SU-DHL-6 (cell line): ENCODE results near the gene SIDT2.

Source experiments
- H2AFZ ChIP-seq: fragments of 200-600 bp; sonication (generic); 2 replicates; pipeline ENCODE4 v1.6.1; 2014; ENCODE audit warnings: low read depth, mild to moderate bottlenecking, moderate library complexity, mixed read lengths, antibody characterized with exemption, low read length; ENCODE audit not compliant: severe bottlenecking
- H3F3A ChIP-seq: fragments of 200-600 bp; shearing (Covaris generic); 2 replicates; pipeline ENCODE4 v1.6.0; 2016; ENCODE audit warnings: antibody characterized with exemption, mild to moderate bottlenecking; ENCODE audit not compliant: insufficient read depth
- H3K27ac ChIP-seq: fragments of 200-600 bp; sonication (generic); 2 replicates; pipeline ENCODE4 v1.5.1; 2016; ENCODE audit warnings: low read depth, mild to moderate bottlenecking, low read length, moderate library complexity, mixed read lengths
- H3K27me3 ChIP-seq: fragments of 200-600 bp; sonication (generic), shearing (Covaris generic); 2 replicates; pipeline ENCODE4 v1.6.0; 2014; ENCODE audit warnings: mild to moderate bottlenecking, low read length
- H3K36me3 ChIP-seq: fragments of 200-600 bp; sonication (generic); 2 replicates; pipeline ENCODE4 v1.6.1; 2014; ENCODE audit warnings: mild to moderate bottlenecking, low read length, mixed read lengths
- H3K4me2 ChIP-seq: fragments of 300-600, 200-600 bp; shearing (Covaris generic), sonication (generic); 2 replicates; pipeline ENCODE4 v1.6.0; 2014; ENCODE audit warnings: low read length, low read depth, mild to moderate bottlenecking; ENCODE audit not compliant: poor library complexity, severe bottlenecking
- H3K4me3 ChIP-seq: fragments of 200-600 bp; sonication (generic); 2 replicates; pipeline ENCODE4 v1.5.1; 2014; ENCODE audit warnings: antibody characterized with exemption, low read length, mild to moderate bottlenecking, mixed read lengths; ENCODE audit not compliant: insufficient read depth, poor library complexity, severe bottlenecking
- H3K79me2 ChIP-seq: fragments of 200-600 bp; sonication (generic); 2 replicates; pipeline ENCODE4 v1.6.1; 2014; ENCODE audit warnings: mild to moderate bottlenecking, low read length, moderate library complexity; ENCODE audit not compliant: insufficient read depth
- H3K9ac ChIP-seq: fragments of 200-600 bp; sonication (generic); 2 replicates; pipeline ENCODE4 v1.7.0; 2014; ENCODE audit warnings: mild to moderate bottlenecking, low read length
- H3K9me2 ChIP-seq: fragments of 200-600 bp; sonication (generic); replicated peaks from 2 replicates; pipeline ENCODE4 v1.6.1; 2014; ENCODE audit warnings: low read length; ENCODE audit not compliant: insufficient read depth
- H3K9me3 ChIP-seq: fragments of 200-600 bp; sonication (generic); 2 replicates; pipeline ENCODE4 v1.6.1; 2014; ENCODE audit warnings: low read length, mixed read lengths; ENCODE audit not compliant: insufficient read depth
- H4K20me1 ChIP-seq: fragments of 200-600 bp; sonication (generic); 2 replicates; pipeline ENCODE4 v1.6.1; 2014; ENCODE audit warnings: low read depth, mild to moderate bottlenecking, antibody characterized with exemption, low read length, moderate library complexity, mixed read lengths
- CTCF ChIP-seq: fragments of 200-600 bp; sonication (generic); IDR thresholded peaks from one replicate; pipeline ENCODE4 v1.5.1; 2017; ENCODE audit warnings: antibody characterized with exemption, mild to moderate bottlenecking, low read length, moderate library complexity; ENCODE audit not compliant: insufficient read depth, poor library complexity, severe bottlenecking
- EZH2phosphoT487 ChIP-seq: fragments of 200-600 bp; sonication (generic), shearing (Covaris generic); conservative IDR thresholded peaks from 2 replicates; pipeline ENCODE4 v1.6.1; 2018; ENCODE audit warnings: mild to moderate bottlenecking, antibody characterized with exemption, low read length, moderate library complexity, mixed read lengths

SIDT2 gene

GRCh38 chr11:117152066-117152465, 26.5 kb upstream of the SIDT2 start:
- TF ChIP-seq CTCF (no peak), EZH2phosphoT487 (no peak)
- H3F3A ChIP-seq: peaks cover 3% of the 10 kb centered on the region; the same call in 1 of the 2 replicates

GRCh38 chr11:117154468-117154867, 24.1 kb upstream of the SIDT2 start:
- no peak for TF ChIP-seq CTCF
- no peak for TF ChIP-seq EZH2phosphoT487
- Histone ChIP-seq H3K9ac (no peak overlapping the region), H3K9me3 (no peaks in the 10 kb centered on the region), H4K20me1 (peaks cover 27% of the 10 kb centered on the region), H3K27me3 (no peaks in the 10 kb centered on the region), H3K27ac (no peak overlapping the region), H2AFZ (no peak overlapping the region), H3K36me3 (peaks cover 14% of the 10 kb centered on the region; the same call in 1 of the 2 replicates), H3K4me2 (no peak overlapping the region), H3K9me2 (no peaks in the 10 kb centered on the region), H3K4me3 (no peak overlapping the region), H3F3A (peaks cover 3% of the 10 kb centered on the region; the same call in 1 of the 2 replicates), H3K79me2 (peaks cover 98% of the 10 kb centered on the region)

More at GRCh38 chr11:117152066-117152465, 26.5 kb upstream of the SIDT2 start:
- Histone ChIP-seq H3K4me3 (no peak overlapping the region), H3K79me2 (peaks cover 99% of the 10 kb centered on the region), H3K27ac (no peak overlapping the region), H3K9me3 (no peaks in the 10 kb centered on the region), H3K9me2 (no peaks in the 10 kb centered on the region), H3K36me3 (peaks cover 16% of the 10 kb centered on the region; the same call in 1 of the 2 replicates), H2AFZ (no peak overlapping the region), H3K27me3 (no peaks in the 10 kb centered on the region), H4K20me1 (peaks cover 36% of the 10 kb centered on the region), H3K9ac (no peak overlapping the region), H3K4me2 (no peak overlapping the region)

GRCh38 chr11:117157507-117157906, 21.0 kb upstream of the SIDT2 start:
- H4K20me1 ChIP-seq: peaks cover 12% of the 10 kb centered on the region
- H3K27me3 ChIP-seq: no peaks in the 10 kb centered on the region
- no peak for TF ChIP-seq EZH2phosphoT487
- no peak for TF ChIP-seq CTCF
- H2AFZ ChIP-seq: no peak overlapping the region
- peaks cover 84% of the 10 kb centered on the region for H3K79me2 ChIP-seq
- no peak overlapping the region for H3K4me3 ChIP-seq
- no peak overlapping the region for H3K4me2 ChIP-seq
- peaks cover 20% of the 10 kb centered on the region; the same call in 1 of the 2 replicates for H3K36me3 ChIP-seq
- H3K9me3 ChIP-seq: no peaks in the 10 kb centered on the region
- no peak overlapping the region for H3K27ac ChIP-seq
- H3K9me2 ChIP-seq: no peaks in the 10 kb centered on the region
- no peaks in the 10 kb centered on the region; the same call in 1 of the 2 replicates for H3F3A ChIP-seq
- no peak overlapping the region for H3K9ac ChIP-seq
